DND-41 (cell line): ENCODE measurements around the gene TEFM.
"Not testable (repeated sequence)": the region's sequence is repeated elsewhere in the genome, so short reads cannot be mapped to it uniquely, and the experiment has no call there.

Source experiments
- ATAC-seq: fragments of 200-7000 bp; cut with Tn5 transposase; 3 replicates; pipeline ENCODE4 v1.9.1; 2021; ENCODE audit warnings: low read depth; ENCODE audit not compliant: insufficient read depth
- DNase-seq: peaks from one replicate; pipeline ENCODE4 v3.0.0-alpha.2; 2020
- H2AFZ ChIP-seq: 2 replicates; pipeline ENCODE4 v1.6.0; 2012; ENCODE audit warnings: low read depth, low read length
- H3K27ac ChIP-seq: 2 replicates; pipeline ENCODE4 v1.5.1; 2012; ENCODE audit warnings: low read length, inconsistent platforms
- H3K27me3 ChIP-seq: fragments of 200-600 bp; sonication (generic); 2 replicates; pipeline ENCODE4 v1.6.0; 2012; ENCODE audit warnings: low read length, mild to moderate bottlenecking, inconsistent platforms; ENCODE audit not compliant: insufficient read depth, poor library complexity
- H3K36me3 ChIP-seq: 2 replicates; pipeline ENCODE4 v1.5.1; 2012; ENCODE audit warnings: low read length, inconsistent platforms; ENCODE audit not compliant: insufficient read depth
- H3K4me1 ChIP-seq: 2 replicates; pipeline ENCODE4 v1.5.1; 2012; ENCODE audit warnings: mild to moderate bottlenecking, low read length; ENCODE audit not compliant: insufficient read depth
- H3K4me2 ChIP-seq: 2 replicates; pipeline ENCODE4 v1.6.0; 2012; ENCODE audit warnings: mild to moderate bottlenecking, moderate library complexity, low read length, inconsistent platforms; ENCODE audit not compliant: insufficient read depth
- H3K4me3 ChIP-seq, 2 experiments: fragments of 200-600 bp in 1 of 2; shearing (Covaris generic) in 1 of 2; 2 replicates each; pipeline ENCODE4 v1.5.1; 2012 to 2016; ENCODE audit warnings: inconsistent platforms in 2 of 2, low read length in 2 of 2, mild to moderate bottlenecking in 2 of 2, low read depth in 1 of 2, moderate library complexity in 1 of 2
- H3K79me2 ChIP-seq: 2 replicates; pipeline ENCODE4 v1.6.0; 2012; ENCODE audit warnings: low read length, inconsistent platforms; ENCODE audit not compliant: insufficient read depth
- H3K9ac ChIP-seq: 2 replicates; pipeline ENCODE4 v1.6.0; 2012; ENCODE audit warnings: low read depth, mild to moderate bottlenecking, inconsistent platforms, low read length, moderate library complexity
- H3K9me3 ChIP-seq: 2 replicates; pipeline ENCODE4 v1.5.1; 2012; ENCODE audit warnings: low read length, moderate library complexity, mild to moderate bottlenecking, inconsistent platforms; ENCODE audit not compliant: insufficient read depth, severe bottlenecking
- H4K20me1 ChIP-seq: 2 replicates; pipeline ENCODE4 v1.6.0; 2012; ENCODE audit warnings: low read length; ENCODE audit not compliant: insufficient read depth
- CTCF ChIP-seq: IDR thresholded peaks from 2 replicates; pipeline ENCODE4 v1.5.1; 2012; ENCODE audit warnings: borderline replicate concordance, low read length, moderate library complexity, mild to moderate bottlenecking; ENCODE audit not compliant: poor library complexity, severe bottlenecking; ENCODE audit errors: extremely low read depth
- EZH2 ChIP-seq: IDR thresholded peaks from 3 replicates; pipeline ENCODE4 v1.6.1; 2012; ENCODE audit warnings: borderline replicate concordance, low read depth, mild to moderate bottlenecking, moderate library complexity, low read length, inconsistent platforms; ENCODE audit not compliant: severe bottlenecking

Gene TEFM

GRCh38 chr17:30913955-30914354 is 7.9 kb upstream of the TEFM start:
- H3K4me1 ChIP-seq, result no peaks in the 10 kb centered on the region
- DNase-seq, result no peak
- H3K36me3 ChIP-seq, result no peaks in the 10 kb centered on the region
- no peak overlapping the region for H3K4me2 ChIP-seq
- H3K79me2 ChIP-seq, result no peaks in the 10 kb centered on the region
- H3K27me3 ChIP-seq, result no peaks in the 10 kb centered on the region
- H3K27ac ChIP-seq, result no peak overlapping the region
- TF ChIP-seq EZH2 (no peak), CTCF (no peak)
- H3K4me3 ChIP-seq, result no peak overlapping the region
- ATAC-seq, result no peak
- H3K9ac ChIP-seq, result no peak overlapping the region
- H3K9me3 ChIP-seq, result no peaks in the 10 kb centered on the region
- H2AFZ ChIP-seq, result no peak overlapping the region
- H4K20me1 ChIP-seq, result no peaks in the 10 kb centered on the region

DNA sequence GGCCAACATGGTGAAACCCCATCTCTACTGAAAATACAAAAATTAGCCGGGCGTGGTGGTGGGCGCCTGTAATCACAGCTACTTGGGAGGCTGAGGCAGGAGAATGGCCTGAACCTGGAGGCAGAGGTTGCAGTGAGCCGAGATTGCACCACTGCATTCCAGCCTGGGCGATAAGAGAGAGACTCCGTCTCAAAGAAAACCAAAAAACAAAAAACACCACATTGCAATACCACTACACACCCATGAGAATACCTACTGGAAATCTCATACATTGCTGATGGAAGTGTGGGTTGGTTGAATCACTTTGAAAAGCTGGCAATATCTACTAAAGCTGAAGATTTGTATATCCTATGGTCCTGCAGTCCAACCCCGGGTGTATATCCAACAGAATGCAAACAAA is 4.1 kb upstream of the TEFM start:
- not testable (repeated sequence) for H3K36me3 ChIP-seq, H3K27ac ChIP-seq, H3K27me3 ChIP-seq, H3K4me3 ChIP-seq, H4K20me1 ChIP-seq, H2AFZ ChIP-seq, H3K9ac ChIP-seq, H3K4me2 ChIP-seq, ATAC-seq, H3K9me3 ChIP-seq, DNase-seq
- H3K4me1 ChIP-seq, result peaks cover 19% of the 10 kb centered on the region
- peaks cover 26% of the 10 kb centered on the region for H3K79me2 ChIP-seq

GRCh38 chr17:30908717-30909420 is 2.8 kb upstream of the TEFM start:
- DNase-seq, result no peak
- H3K27me3 ChIP-seq, result no peaks in the 10 kb centered on the region
- TF ChIP-seq CTCF, result no peak
- TF ChIP-seq EZH2, result no peak
- peaks cover 29% of the 10 kb centered on the region for H3K4me1 ChIP-seq
- H3K9ac ChIP-seq, result no peak overlapping the region
- H3K4me3 ChIP-seq, result no peak overlapping the region
- peaks cover 3% of the 10 kb centered on the region for H3K36me3 ChIP-seq
- H3K27ac ChIP-seq, result no peak overlapping the region
- peaks cover 35% of the 10 kb centered on the region for H3K79me2 ChIP-seq
- H3K9me3 ChIP-seq, result no peaks in the 10 kb centered on the region
- no peak overlapping the region for H2AFZ ChIP-seq
- H4K20me1 ChIP-seq, result no peaks in the 10 kb centered on the region
- ATAC-seq, result no peak
- no peak overlapping the region for H3K4me2 ChIP-seq

- no peaks in the 10 kb centered on the region for H3K9me3 ChIP-seq
- peaks cover 43% of the 10 kb centered on the region for H3K79me2 ChIP-seq
- ATAC-seq (peak; percentile 17), DNase-seq (no peak)
- H3K4me2 ChIP-seq, result peak overlapping the region; percentile 80
- TF ChIP-seq CTCF (no peak), EZH2 (no peak)
- H4K20me1 ChIP-seq, result no peaks in the 10 kb centered on the region
- H3K9ac ChIP-seq, result peak overlapping the region; percentile 84
- peak overlapping the region; percentile 80 for H3K27ac ChIP-seq
- H3K27me3 ChIP-seq, result no peaks in the 10 kb centered on the region
- H3K4me3 ChIP-seq, result peak overlapping the region; percentile 68 to 77
- peak overlapping the region; percentile 99 for H2AFZ ChIP-seq
- H3K36me3 ChIP-seq, result peaks cover 17% of the 10 kb centered on the region
- peaks cover 33% of the 10 kb centered on the region for H3K4me1 ChIP-seq
Observed at GRCh38 chr17:30905742-30906100, 317 bp downstream of the TEFM start.
